Retinal pigment epithelial cell (primary cell): ENCODE measurements around the gene JAML.

Source experiments
- DNase-seq: peaks from one replicate; pipeline ENCODE4 v3.0.0-alpha.2; 2010; ENCODE audit warnings: low read depth
- H3K4me3 ChIP-seq: 2 replicates; pipeline ENCODE4 v1.5.1; 2011; ENCODE audit warnings: mild to moderate bottlenecking, low read length, control low read depth, moderate library complexity
- TF ChIP-seq, protein P1 (sequence below): conservative IDR thresholded peaks from 2 replicates; pipeline ENCODE4 v1.5.1; 2011; ENCODE audit warnings: low read depth, low read length, control low read depth, inconsistent platforms

Gene JAML

DNA sequence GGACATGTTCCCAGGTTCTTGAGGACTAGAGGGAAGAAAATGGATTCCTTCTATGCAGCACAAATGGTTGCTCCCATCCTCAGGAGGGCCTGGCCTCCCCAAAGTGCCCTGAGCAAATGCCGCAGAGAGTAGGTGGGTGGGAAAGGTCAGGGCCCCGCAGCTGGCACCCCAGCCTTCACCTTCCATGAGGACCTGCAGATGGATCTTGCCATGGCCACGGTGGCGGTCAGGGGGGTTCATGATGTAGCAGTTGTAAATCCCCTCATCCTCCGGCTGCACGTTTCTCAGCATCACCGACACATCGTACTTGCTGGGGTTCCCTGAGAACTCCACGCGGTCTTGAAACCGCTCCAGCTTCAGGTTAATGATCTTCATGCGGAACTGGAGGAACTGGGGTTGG, 56.9 kb downstream of the JAML start:
- DNase-seq, result no peak
- no peak overlapping the region for H3K4me3 ChIP-seq
- TF ChIP-seq, protein P1, sequence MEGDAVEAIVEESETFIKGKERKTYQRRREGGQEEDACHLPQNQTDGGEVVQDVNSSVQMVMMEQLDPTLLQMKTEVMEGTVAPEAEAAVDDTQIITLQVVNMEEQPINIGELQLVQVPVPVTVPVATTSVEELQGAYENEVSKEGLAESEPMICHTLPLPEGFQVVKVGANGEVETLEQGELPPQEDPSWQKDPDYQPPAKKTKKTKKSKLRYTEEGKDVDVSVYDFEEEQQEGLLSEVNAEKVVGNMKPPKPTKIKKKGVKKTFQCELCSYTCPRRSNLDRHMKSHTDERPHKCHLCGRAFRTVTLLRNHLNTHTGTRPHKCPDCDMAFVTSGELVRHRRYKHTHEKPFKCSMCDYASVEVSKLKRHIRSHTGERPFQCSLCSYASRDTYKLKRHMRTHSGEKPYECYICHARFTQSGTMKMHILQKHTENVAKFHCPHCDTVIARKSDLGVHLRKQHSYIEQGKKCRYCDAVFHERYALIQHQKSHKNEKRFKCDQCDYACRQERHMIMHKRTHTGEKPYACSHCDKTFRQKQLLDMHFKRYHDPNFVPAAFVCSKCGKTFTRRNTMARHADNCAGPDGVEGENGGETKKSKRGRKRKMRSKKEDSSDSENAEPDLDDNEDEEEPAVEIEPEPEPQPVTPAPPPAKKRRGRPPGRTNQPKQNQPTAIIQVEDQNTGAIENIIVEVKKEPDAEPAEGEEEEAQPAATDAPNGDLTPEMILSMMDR, result no peak

DNA sequence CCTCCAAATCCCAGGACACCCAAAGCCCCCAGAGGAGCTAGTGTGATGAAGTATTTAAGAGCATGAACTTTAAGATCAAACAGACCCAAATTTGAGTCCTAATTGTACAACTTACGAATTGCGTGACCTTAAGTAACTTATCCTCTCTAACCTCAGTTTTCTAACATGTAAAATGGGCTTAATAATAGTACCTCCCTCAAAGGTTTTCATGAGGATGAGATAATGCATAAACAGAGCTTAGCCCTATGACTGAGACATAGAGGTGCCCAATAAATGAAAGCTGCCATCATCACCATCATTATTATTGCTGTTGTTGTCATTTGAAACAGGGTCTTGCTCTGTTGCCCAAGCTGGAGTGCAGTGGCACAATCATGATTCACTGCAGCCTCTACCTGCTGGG, 57.6 kb downstream of the JAML start:
- TF ChIP-seq, protein P1, result no peak
- no peak overlapping the region for H3K4me3 ChIP-seq
- DNase-seq, result no peak

DNA sequence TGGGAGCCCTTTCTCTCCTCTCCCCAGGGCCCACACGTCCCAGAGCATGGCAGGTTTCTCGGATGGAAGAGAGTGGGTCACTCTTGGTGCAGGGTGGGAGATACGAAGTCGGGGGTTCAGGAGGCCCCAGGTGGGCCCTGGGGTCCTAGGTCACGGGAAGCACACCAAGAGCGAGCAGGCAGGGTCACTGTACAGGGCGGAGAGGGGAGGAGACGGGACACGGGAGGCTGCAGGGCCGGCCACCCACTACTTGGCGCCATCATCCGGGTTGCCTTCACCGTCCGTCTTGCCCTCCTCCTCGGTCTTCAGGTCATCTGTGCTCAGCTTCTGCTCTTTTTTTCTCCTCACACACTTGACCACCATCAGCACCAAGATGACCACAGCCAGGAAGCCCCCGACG, 58.2 kb downstream of the JAML start:
- no peak overlapping the region for H3K4me3 ChIP-seq
- no peak for DNase-seq
- TF ChIP-seq, protein P1, result no peak

DNA sequence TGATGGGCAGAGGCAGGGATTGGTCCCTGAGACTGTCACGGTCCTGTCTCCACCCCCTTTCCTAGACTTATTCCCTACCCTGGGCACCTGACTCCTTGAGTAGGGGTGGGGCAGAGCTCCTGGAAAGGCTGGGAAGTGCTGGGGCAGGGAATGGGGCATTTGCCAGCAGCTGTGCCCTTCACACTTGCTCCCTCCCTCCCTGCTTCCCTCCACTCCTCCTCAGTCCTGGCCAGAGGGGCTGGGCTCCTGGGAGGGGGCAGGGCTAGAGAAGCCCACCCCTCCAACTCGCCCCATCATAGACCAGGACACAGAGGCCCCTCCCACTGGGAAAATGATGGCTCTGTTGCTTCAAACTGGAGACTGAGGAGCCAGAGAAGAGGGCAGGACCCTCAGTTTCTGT, 59.9 kb downstream of the JAML start:
- DNase-seq, result no peak
- TF ChIP-seq, protein P1, result no peak
- H3K4me3 ChIP-seq, result no peak overlapping the region

DNA sequence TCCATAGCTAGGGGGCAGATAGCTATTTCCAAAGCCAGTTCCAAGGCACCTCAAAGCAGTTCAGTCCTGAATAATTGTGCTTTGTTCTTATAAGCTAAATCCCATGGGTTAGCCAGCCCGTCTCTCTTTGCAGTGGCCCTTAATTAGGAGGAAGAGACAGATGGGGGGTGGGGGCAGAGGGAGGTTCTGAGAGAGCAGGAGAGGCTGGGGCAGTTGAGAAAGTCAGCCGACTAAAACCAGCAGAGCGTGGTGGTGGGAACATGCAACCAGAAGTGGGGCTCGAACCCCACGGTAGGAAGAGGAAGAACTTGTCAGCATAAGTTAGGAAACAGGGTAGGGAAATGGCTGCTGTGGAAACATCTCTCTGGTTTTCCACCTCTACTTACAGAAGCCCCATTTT, 61.3 kb downstream of the JAML start:
- H3K4me3 ChIP-seq, result no peak overlapping the region
- TF ChIP-seq, protein P1, result no peak
- DNase-seq, result no peak

DNA sequence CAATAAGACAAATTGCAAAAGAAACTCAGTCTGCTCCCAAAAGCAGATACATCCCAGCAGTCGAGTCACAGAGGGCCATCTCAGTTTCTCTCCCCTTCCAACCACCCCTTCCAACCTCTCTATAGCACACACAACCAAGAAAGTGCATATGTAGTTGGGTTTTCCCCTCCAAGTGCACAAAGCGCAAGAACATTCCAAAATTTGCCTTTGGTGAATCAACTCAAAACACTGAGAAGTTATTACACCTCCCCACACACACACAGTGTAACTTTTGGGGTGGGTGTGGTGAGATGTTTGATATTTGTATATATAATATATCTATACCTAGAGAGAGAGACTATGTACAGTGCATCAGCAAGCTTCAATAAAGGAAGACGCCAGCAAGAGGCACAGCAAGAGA, 62.0 kb downstream of the JAML start:
- TF ChIP-seq, protein P1, result no peak
- H3K4me3 ChIP-seq, result no peak overlapping the region
- DNase-seq, result no peak

DNA sequence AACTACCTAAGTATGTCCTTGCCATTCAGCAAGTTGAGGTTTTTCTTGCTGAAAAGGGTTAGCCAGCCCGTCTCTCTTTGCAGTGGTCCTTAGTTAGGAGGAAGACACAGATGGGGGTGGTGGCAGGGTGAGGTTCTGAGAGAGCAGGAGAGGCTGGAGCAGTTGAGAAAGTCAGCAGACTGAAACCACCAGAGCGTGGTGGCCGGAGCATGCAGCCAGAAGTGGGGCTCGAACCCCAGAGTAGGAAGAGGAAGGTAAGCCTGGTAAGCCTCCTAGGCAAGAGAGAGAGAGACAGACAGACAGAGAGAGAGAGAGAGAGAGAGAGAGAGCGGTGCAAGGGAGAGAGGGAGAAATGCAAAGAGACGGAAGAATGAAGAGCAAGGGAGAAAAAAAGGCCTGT, 63.0 kb downstream of the JAML start:
- H3K4me3 ChIP-seq, result no peak overlapping the region
- DNase-seq, result no peak
- TF ChIP-seq, protein P1, result no peak
